NCI-H748 (cell line): ENCODE data around the gene KIAA1217.
A peak's percentile ranks its signal among the peaks of the same experiment; 100 is the strongest.

Experiments used
- DNase-seq: peaks from one replicate; lab custom pipeline; 2025; ENCODE audit not compliant: unreplicated experiment; lab: John Stamatoyannopoulos, UW

KIAA1217 gene

GRCh38 chr10:24493165-24493564 lies 284.2 kb downstream of the KIAA1217 start:
- DNase-seq = no peak

- peak; percentile 2 for DNase-seq
These were observed 285.3 kb downstream of the KIAA1217 start for GRCh38 chr10:24494236-24494635.

GRCh38 chr10:24494777-24495176 lies 285.8 kb downstream of the KIAA1217 start:
- DNase-seq = no peak

- DNase-seq = no peak
These were observed 286.9 kb downstream of the KIAA1217 start for GRCh38 chr10:24495666-24496460.

GRCh38 chr10:24496906-24497305 lies 288.0 kb downstream of the KIAA1217 start:
- no peak for DNase-seq

GRCh38 chr10:24501056-24501711 lies 292.2 kb downstream of the KIAA1217 start:
- no peak for DNase-seq

GRCh38 chr10:24502006-24502405 lies 293.1 kb downstream of the KIAA1217 start:
- no peak for DNase-seq

- no peak for DNase-seq
These were observed 294.0 kb downstream of the KIAA1217 start for GRCh38 chr10:24502801-24503460.

GRCh38 chr10:24503461-24504320 lies 294.8 kb downstream of the KIAA1217 start:
- DNase-seq = peak; percentile 20

- no peak for DNase-seq
These were observed 296.8 kb downstream of the KIAA1217 start for GRCh38 chr10:24505759-24506158.

- peak; percentile 20 for DNase-seq
These were observed 304.2 kb downstream of the KIAA1217 start for GRCh38 chr10:24513155-24513554.

GRCh38 chr10:24515481-24515880 lies 306.5 kb downstream of the KIAA1217 start:
- DNase-seq = no peak

- DNase-seq = no peak
These were observed 309.5 kb downstream of the KIAA1217 start for GRCh38 chr10:24518411-24518810.

- DNase-seq = peak; percentile 58
These were observed 310.2 kb downstream of the KIAA1217 start for GRCh38 chr10:24518981-24519597.

GRCh38 chr10:24519950-24520349 lies 311.0 kb downstream of the KIAA1217 start:
- peak; percentile 21 for DNase-seq

GRCh38 chr10:24524314-24524713 lies 315.4 kb downstream of the KIAA1217 start:
- no peak for DNase-seq

- DNase-seq = no peak
These were observed 317.2 kb downstream of the KIAA1217 start for GRCh38 chr10:24526085-24526649.

GRCh38 chr10:24528946-24529345 lies 320.0 kb downstream of the KIAA1217 start:
- DNase-seq = no peak

GRCh38 chr10:24531439-24531838 lies 322.5 kb downstream of the KIAA1217 start:
- no peak for DNase-seq

- peak; percentile 60 for DNase-seq
These were observed 325.0 kb downstream of the KIAA1217 start for GRCh38 chr10:24533981-24534380.
